Suprapubic skin (tissue), 3 donors: ENCODE measurements around the gene MCTP2.

ENCODE experiments used
- CTCF ChIP-seq, 2 donors: fragments of 200-600 bp in 1 of 2; fragments of 450-650 bp in 1 of 2; sonication (generic) in 1 of 2; IDR thresholded peaks; one replicate each; pipeline ENCODE4 v1.5.1; 2016 to 2019; ENCODE audit warnings: antibody characterized with exemption in 2 of 2, mild to moderate bottlenecking in 1 of 2, moderate library complexity in 1 of 2
- POLR2A ChIP-seq, 2 donors: fragments of 450-650 bp; IDR thresholded peaks; one replicate each; pipeline ENCODE4 v1.6.1; 2017; ENCODE audit warnings: antibody characterized with exemption in 2 of 2, mild to moderate bottlenecking in 2 of 2, moderate library complexity in 2 of 2

- TF ChIP-seq CTCF (IDR thresholded peaks at IDR 0.05) (no peak), POLR2A (IDR thresholded peaks at IDR 0.05) (no peak)
These were observed 300.9 kb downstream of the MCTP2 start for GRCh38 chr15:94532226-94532625.
